ENCODE data around the gene HMGCLL1.

The HMGCLL1 gene

GRCh38 chr6:55511122-55511800 is 67.7 kb downstream of the HMGCLL1 start:
- no peak for DNase-seq (ENCODE audit: extremely low read depth, low read depth)
- TF ChIP-seq CTCF (IDR thresholded peaks at IDR 0.05; ENCODE audit: low read depth, low read length), result no peak

GRCh38 chr6:55499591-55499990 is 79.4 kb downstream of the HMGCLL1 start:
- DNase-seq (ENCODE audit: extremely low read depth, low read depth), result no peak
- no peak for TF ChIP-seq CTCF (IDR thresholded peaks at IDR 0.05; ENCODE audit: low read depth, low read length)

GRCh38 chr6:55497694-55498093 is 81.3 kb downstream of the HMGCLL1 start:
- DNase-seq (ENCODE audit: extremely low read depth, low read depth), result no peak
- TF ChIP-seq CTCF (IDR thresholded peaks at IDR 0.05; ENCODE audit: low read depth, low read length), result no peak

GRCh38 chr6:55496201-55496600 is 82.8 kb downstream of the HMGCLL1 start:
- TF ChIP-seq CTCF (IDR thresholded peaks at IDR 0.05; ENCODE audit: low read depth, low read length), result no peak
- no peak for DNase-seq (ENCODE audit: extremely low read depth, low read depth)

- no peak for TF ChIP-seq CTCF (IDR thresholded peaks at IDR 0.05; ENCODE audit: low read depth, low read length)
- no peak for DNase-seq (ENCODE audit: extremely low read depth, low read depth)
Observed at GRCh38 chr6:55495277-55495676, 83.7 kb downstream of the HMGCLL1 start.

- no peak for DNase-seq (ENCODE audit: extremely low read depth, low read depth)
- no peak for TF ChIP-seq CTCF (IDR thresholded peaks at IDR 0.05; ENCODE audit: low read depth, low read length)
Observed at GRCh38 chr6:55494411-55494810, 84.6 kb downstream of the HMGCLL1 start.

- TF ChIP-seq CTCF (IDR thresholded peaks at IDR 0.05; ENCODE audit: low read depth, low read length), result no peak
- DNase-seq (ENCODE audit: extremely low read depth, low read depth), result no peak
Observed at GRCh38 chr6:55492259-55492658, 86.7 kb downstream of the HMGCLL1 start.
